ENCODE measurements around the gene SLC49A3. TPM values are rescaled to one million over a fixed set of nuclear protein-coding genes. Genes with fewer than 3 reads are reported as not detected.

The SLC49A3 gene
- total and polyA plus RNA-seq, 2 experiments from 2014 or later = 12.2 to 12.8 TPM

DNA sequence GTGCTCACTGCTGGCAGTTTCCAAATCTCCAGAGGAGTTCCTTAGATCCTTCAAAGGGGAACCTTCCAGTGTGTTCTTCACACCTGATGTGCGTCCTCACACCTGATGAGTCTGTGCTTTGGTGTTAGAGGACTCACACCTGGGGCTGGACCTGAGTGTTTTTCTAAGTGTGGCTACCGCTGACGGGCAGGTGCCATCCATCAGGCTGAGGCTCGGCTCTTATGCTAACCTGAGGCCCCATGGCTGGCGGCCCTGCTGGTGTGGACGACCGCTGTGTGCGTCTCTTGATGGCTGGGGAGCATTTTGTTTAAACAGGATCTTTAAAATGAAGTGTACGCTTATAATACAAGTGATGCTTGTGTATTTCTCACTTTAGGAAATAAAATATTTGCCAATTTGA, 45.1 kb upstream of the SLC49A3 start:
- no peaks in the 10 kb centered on the region for H3K9me3 ChIP-seq (ENCODE audit: low read depth)
- H3K4me1 ChIP-seq (ENCODE audit: insufficient read depth) = no peaks in the 10 kb centered on the region
- H3K27me3 ChIP-seq = no peaks in the 10 kb centered on the region
- DNase-seq (ENCODE audit: low spot score) = no peak
- H3K9me2 ChIP-seq (replicated peaks; ENCODE audit: insufficient read depth) = no peaks in the 10 kb centered on the region
- 95% methylated on average over 9 of the region's 9 CpGs for WGBS (ENCODE audit: low lambda C conversion rate, missing lambda C conversion rate)
- peaks cover 6% of the 10 kb centered on the region for H3K36me3 ChIP-seq (replicated peaks; ENCODE audit: insufficient read depth, low read depth)
- no peak for TF ChIP-seq EZH2phosphoT487 (IDR thresholded peaks at IDR 0.05; ENCODE audit: low read depth, severe bottlenecking, unreplicated experiment)
- no peak for TF ChIP-seq EZH2 (IDR thresholded peaks at IDR 0.05; ENCODE audit: borderline replicate concordance)
- TF ChIP-seq, protein P1, sequence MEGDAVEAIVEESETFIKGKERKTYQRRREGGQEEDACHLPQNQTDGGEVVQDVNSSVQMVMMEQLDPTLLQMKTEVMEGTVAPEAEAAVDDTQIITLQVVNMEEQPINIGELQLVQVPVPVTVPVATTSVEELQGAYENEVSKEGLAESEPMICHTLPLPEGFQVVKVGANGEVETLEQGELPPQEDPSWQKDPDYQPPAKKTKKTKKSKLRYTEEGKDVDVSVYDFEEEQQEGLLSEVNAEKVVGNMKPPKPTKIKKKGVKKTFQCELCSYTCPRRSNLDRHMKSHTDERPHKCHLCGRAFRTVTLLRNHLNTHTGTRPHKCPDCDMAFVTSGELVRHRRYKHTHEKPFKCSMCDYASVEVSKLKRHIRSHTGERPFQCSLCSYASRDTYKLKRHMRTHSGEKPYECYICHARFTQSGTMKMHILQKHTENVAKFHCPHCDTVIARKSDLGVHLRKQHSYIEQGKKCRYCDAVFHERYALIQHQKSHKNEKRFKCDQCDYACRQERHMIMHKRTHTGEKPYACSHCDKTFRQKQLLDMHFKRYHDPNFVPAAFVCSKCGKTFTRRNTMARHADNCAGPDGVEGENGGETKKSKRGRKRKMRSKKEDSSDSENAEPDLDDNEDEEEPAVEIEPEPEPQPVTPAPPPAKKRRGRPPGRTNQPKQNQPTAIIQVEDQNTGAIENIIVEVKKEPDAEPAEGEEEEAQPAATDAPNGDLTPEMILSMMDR (IDR thresholded peaks at IDR 0.05; ENCODE audit: poor library complexity) = no peak
- no peak overlapping the region for H2AFZ ChIP-seq
- peaks cover 22% of the 10 kb centered on the region for H3K79me2 ChIP-seq
- H3K4me3 ChIP-seq = no peak overlapping the region
- H3K4me2 ChIP-seq = no peak overlapping the region
- H4K20me1 ChIP-seq (ENCODE audit: insufficient read depth, poor library complexity, severe bottlenecking) = peaks cover 11% of the 10 kb centered on the region
- no peak overlapping the region for H3K27ac ChIP-seq

DNA sequence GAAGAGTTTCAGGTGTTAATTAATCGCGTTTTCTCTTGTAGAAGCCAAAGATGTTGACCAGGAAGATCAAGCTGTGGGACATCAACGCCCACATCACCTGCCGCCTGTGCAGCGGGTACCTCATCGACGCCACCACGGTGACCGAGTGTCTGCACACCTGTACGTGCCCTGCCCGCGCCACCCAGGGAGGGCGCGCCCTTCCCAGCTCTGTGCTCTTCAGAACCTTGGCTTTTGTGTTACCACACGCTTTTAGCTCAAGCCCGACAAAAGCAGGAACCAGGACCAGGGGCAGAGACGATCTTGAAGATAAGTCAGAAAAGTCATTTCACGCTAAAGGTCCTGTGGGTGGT, 44.7 kb upstream of the SLC49A3 start:
- H3K36me3 ChIP-seq (replicated peaks; ENCODE audit: insufficient read depth, low read depth) = peaks cover 6% of the 10 kb centered on the region
- no peaks in the 10 kb centered on the region for H3K27me3 ChIP-seq
- no peak for DNase-seq (ENCODE audit: low spot score)
- peaks cover 26% of the 10 kb centered on the region for H3K79me2 ChIP-seq
- H3K27ac ChIP-seq = no peak overlapping the region
- H3K4me3 ChIP-seq = no peak overlapping the region
- H3K4me2 ChIP-seq = no peak overlapping the region
- no peaks in the 10 kb centered on the region for H3K9me3 ChIP-seq (ENCODE audit: low read depth)
- 95% methylated on average over 18 of the region's 18 CpGs for WGBS (ENCODE audit: low lambda C conversion rate, missing lambda C conversion rate)
- H2AFZ ChIP-seq = no peak overlapping the region
- TF ChIP-seq EZH2phosphoT487 (IDR thresholded peaks at IDR 0.05; ENCODE audit: low read depth, severe bottlenecking, unreplicated experiment) = no peak
- TF ChIP-seq, protein P1 (IDR thresholded peaks at IDR 0.05; ENCODE audit: poor library complexity) = no peak
- no peaks in the 10 kb centered on the region for H3K4me1 ChIP-seq (ENCODE audit: insufficient read depth)
- H4K20me1 ChIP-seq (ENCODE audit: insufficient read depth, poor library complexity, severe bottlenecking) = peaks cover 14% of the 10 kb centered on the region
- no peaks in the 10 kb centered on the region for H3K9me2 ChIP-seq (replicated peaks; ENCODE audit: insufficient read depth)

DNA sequence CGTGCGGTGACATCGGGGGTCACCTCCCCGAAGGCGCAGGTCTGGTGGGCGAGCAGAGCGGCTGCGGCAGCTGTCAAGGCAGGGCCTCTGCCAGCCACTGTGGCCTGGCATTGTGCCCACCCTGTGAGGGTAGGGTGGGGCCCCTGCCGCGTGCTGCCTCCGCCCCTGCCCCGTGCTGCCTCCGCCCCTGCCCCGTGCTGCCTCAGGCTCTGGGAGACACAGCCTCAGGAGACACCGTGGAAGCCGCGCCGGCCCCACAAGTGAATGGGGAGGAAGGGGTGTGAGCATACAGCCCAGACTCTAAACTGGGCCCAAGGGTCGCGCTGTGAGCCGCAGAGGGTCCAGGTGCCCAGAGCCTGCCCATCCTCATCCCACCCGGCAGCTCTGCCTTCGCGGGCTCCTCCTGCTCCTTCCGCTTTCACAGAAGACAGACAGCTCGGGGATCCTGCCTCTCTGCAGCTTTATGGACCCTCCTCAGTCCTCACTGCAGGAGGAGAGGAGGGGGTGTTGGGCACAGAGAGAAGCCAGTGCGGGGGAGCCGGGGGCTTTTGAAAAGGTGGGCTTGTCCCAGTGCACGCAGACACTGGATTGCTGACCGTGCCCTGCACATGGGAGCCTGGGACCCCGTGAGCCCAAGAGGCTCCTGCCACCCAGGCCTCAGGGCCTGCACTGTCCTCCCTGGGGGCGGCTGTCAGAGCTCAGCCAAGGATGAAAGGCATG, 44.1 kb upstream of the SLC49A3 start:
- Histone ChIP-seq H3K4me2 (no peak overlapping the region), H3K36me3 (replicated peaks; ENCODE audit: insufficient read depth, low read depth) (peaks cover 6% of the 10 kb centered on the region), H3K9me2 (replicated peaks; ENCODE audit: insufficient read depth) (no peaks in the 10 kb centered on the region), H3K79me2 (peaks cover 32% of the 10 kb centered on the region), H3K4me3 (no peak overlapping the region), H3K27ac (no peak overlapping the region), H3K9me3 (ENCODE audit: low read depth) (no peaks in the 10 kb centered on the region), H3K4me1 (ENCODE audit: insufficient read depth) (no peaks in the 10 kb centered on the region), H4K20me1 (ENCODE audit: insufficient read depth, poor library complexity, severe bottlenecking) (peaks cover 19% of the 10 kb centered on the region), H2AFZ (no peak overlapping the region), H3K27me3 (no peaks in the 10 kb centered on the region)
- TF ChIP-seq EZH2phosphoT487 (IDR thresholded peaks at IDR 0.05; ENCODE audit: low read depth, severe bottlenecking, unreplicated experiment) (no peak), EZH2 (IDR thresholded peaks at IDR 0.05; ENCODE audit: borderline replicate concordance) (no peak)
- TF ChIP-seq, protein P1 (IDR thresholded peaks at IDR 0.05; ENCODE audit: poor library complexity) = no peak
- 97% methylated on average over 28 of the region's 32 CpGs for WGBS (ENCODE audit: low lambda C conversion rate, missing lambda C conversion rate)
- DNase-seq (ENCODE audit: low spot score) = no peak
